ENCODE measurements around the gene CTSF. TPM values are rescaled to one million over a fixed set of nuclear protein-coding genes. Genes with fewer than 3 reads are reported as not detected.
"Not testable (repeated sequence)": the region's sequence is repeated elsewhere in the genome, so short reads cannot be mapped to it uniquely, and the experiment has no call there.

CTSF gene
- total and polyA plus RNA-seq, 2 donors from 2014 or later: 58.0 to 80.4 TPM

GRCh38 chr11:66589996-66590675 lies 21.7 kb upstream of the CTSF start:
- no peak overlapping the region for H3K9ac ChIP-seq (ENCODE audit: low read length in 3 of 3)
- H3K27ac ChIP-seq (ENCODE audit: low read depth in 2 of 2, low read length in 2 of 2): no peak overlapping the region
- peaks cover 0 to 19% (median 14%) of the 10 kb centered on the region in 3 donors for H3K4me1 ChIP-seq (ENCODE audit: control insufficient read depth in 2 of 3, insufficient read depth in 2 of 3, low read depth in 1 of 3, low read length in 3 of 3)
- no peaks in the 10 kb centered on the region for H3K27me3 ChIP-seq (ENCODE audit: control insufficient read depth, insufficient read depth, low read length)
- no peak for FAIRE-seq
- TF ChIP-seq CTCF (IDR thresholded peaks at IDR 0.05; ENCODE audit: borderline replicate concordance, extremely low read depth, insufficient read depth): no peak
- intact Hi-C loops (cut with DNase I): no loop called here
- DNase-seq: no peak
- no peaks in the 10 kb centered on the region for H3K36me3 ChIP-seq (ENCODE audit: control insufficient read depth in 2 of 3, insufficient read depth in 3 of 3, low read length in 3 of 3)
- no peaks in the 10 kb centered on the region for H3K9me3 ChIP-seq (ENCODE audit: control insufficient read depth in 2 of 3, insufficient read depth in 1 of 3, low read length in 3 of 3)
- H3K4me3 ChIP-seq (ENCODE audit: low read length in 3 of 3): no peak overlapping the region

GRCh38 chr11:66589315-66589714 lies 20.9 kb upstream of the CTSF start:
- FAIRE-seq; H3K4me3 ChIP-seq (ENCODE audit: low read length in 3 of 3); H3K27me3 ChIP-seq (ENCODE audit: control insufficient read depth, insufficient read depth, low read length); H3K9me3 ChIP-seq (ENCODE audit: control insufficient read depth in 2 of 3, insufficient read depth in 1 of 3, low read length in 3 of 3); H3K36me3 ChIP-seq (ENCODE audit: control insufficient read depth in 2 of 3, insufficient read depth in 3 of 3, low read length in 3 of 3); DNase-seq; intact Hi-C loops (cut with DNase I); H3K9ac ChIP-seq (ENCODE audit: low read length in 3 of 3); H3K27ac ChIP-seq (ENCODE audit: low read depth in 2 of 2, low read length in 2 of 2): not testable (repeated sequence)
- peaks cover 0 to 14% (median 6%) of the 10 kb centered on the region in 3 donors for H3K4me1 ChIP-seq (ENCODE audit: control insufficient read depth in 2 of 3, insufficient read depth in 2 of 3, low read depth in 1 of 3, low read length in 3 of 3)

GRCh38 chr11:66586136-66586535 lies 17.7 kb upstream of the CTSF start:
- no peak for TF ChIP-seq CTCF (IDR thresholded peaks at IDR 0.05; ENCODE audit: borderline replicate concordance, extremely low read depth, insufficient read depth)
- Histone ChIP-seq H3K27me3 (ENCODE audit: control insufficient read depth, insufficient read depth, low read length) (no peaks in the 10 kb centered on the region), H3K9me3 (ENCODE audit: control insufficient read depth in 2 of 3, insufficient read depth in 1 of 3, low read length in 3 of 3) (no peaks in the 10 kb centered on the region), H3K9ac (ENCODE audit: low read length in 3 of 3) (no peak overlapping the region), H3K4me3 (ENCODE audit: low read length in 3 of 3) (no peak overlapping the region), H3K4me1 (ENCODE audit: control insufficient read depth in 2 of 3, insufficient read depth in 2 of 3, low read depth in 1 of 3, low read length in 3 of 3) (no peaks in the 10 kb centered on the region), H3K36me3 (ENCODE audit: control insufficient read depth in 2 of 3, insufficient read depth in 3 of 3, low read length in 3 of 3) (no peaks in the 10 kb centered on the region), H3K27ac (ENCODE audit: low read depth in 2 of 2, low read length in 2 of 2) (no peak overlapping the region)
- intact Hi-C loops (cut with DNase I): no loop called here
- FAIRE-seq: no peak
- DNase-seq: no peak

GRCh38 chr11:66585447-66585846 lies 17.0 kb upstream of the CTSF start:
- H3K27me3 ChIP-seq (ENCODE audit: control insufficient read depth, insufficient read depth, low read length); DNase-seq; H3K36me3 ChIP-seq (ENCODE audit: control insufficient read depth in 2 of 3, insufficient read depth in 3 of 3, low read length in 3 of 3); H3K4me1 ChIP-seq (ENCODE audit: control insufficient read depth in 2 of 3, insufficient read depth in 2 of 3, low read depth in 1 of 3, low read length in 3 of 3); H3K27ac ChIP-seq (ENCODE audit: low read depth in 2 of 2, low read length in 2 of 2); FAIRE-seq; H3K4me3 ChIP-seq (ENCODE audit: low read length in 3 of 3); H3K9me3 ChIP-seq (ENCODE audit: control insufficient read depth in 2 of 3, insufficient read depth in 1 of 3, low read length in 3 of 3); H3K9ac ChIP-seq (ENCODE audit: low read length in 3 of 3); intact Hi-C loops (cut with DNase I): not testable (repeated sequence)

GRCh38 chr11:66582565-66583147 lies 14.2 kb upstream of the CTSF start:
- H3K4me3 ChIP-seq (ENCODE audit: low read length in 3 of 3); H3K9me3 ChIP-seq (ENCODE audit: control insufficient read depth in 2 of 3, insufficient read depth in 1 of 3, low read length in 3 of 3); intact Hi-C loops (cut with DNase I); H3K9ac ChIP-seq (ENCODE audit: low read length in 3 of 3); FAIRE-seq; H3K27ac ChIP-seq (ENCODE audit: low read depth in 2 of 2, low read length in 2 of 2); H3K36me3 ChIP-seq (ENCODE audit: control insufficient read depth in 2 of 3, insufficient read depth in 3 of 3, low read length in 3 of 3); DNase-seq; H3K4me1 ChIP-seq (ENCODE audit: control insufficient read depth in 2 of 3, insufficient read depth in 2 of 3, low read depth in 1 of 3, low read length in 3 of 3); H3K27me3 ChIP-seq (ENCODE audit: control insufficient read depth, insufficient read depth, low read length): not testable (repeated sequence)
